ENCODE measurements around the gene PGC. TPM values are rescaled to one million over a fixed set of nuclear protein-coding genes. Genes with fewer than 3 reads are reported as not detected.
A peak's percentile ranks its signal among the peaks of the same experiment; 100 is the strongest.

PGC gene
- total and polyA plus RNA-seq, 9 of the 15 experiments (the other 6 are each of a cell fraction or from before 2014, with no cell fraction given) = 0.17 to 0.40 TPM; not detected in 7

- TF ChIP-seq ZNF311 (CRISPR knock-in tag; IDR thresholded peaks at IDR 0.05) (no peak), PHF8 (IDR thresholded peaks at IDR 0.05; ENCODE audit: borderline replicate concordance, low read length) (peak; percentile 95), RNF2 (IDR thresholded peaks at IDR 0.05) (peak; percentile 71; the same call in 1 of the 2 replicates), ZNF561 (CRISPR knock-in tag; conservative IDR thresholded peaks at IDR 0.05) (0 out of 2 replicates have a peak, but pooled peaks have one; percentile 7), HINFP (tag; conservative IDR thresholded peaks at IDR 0.05; ENCODE audit: low read depth) (no peak), ZNF507 (tag; conservative IDR thresholded peaks at IDR 0.05) (no peak), ZNF217 (CRISPR knock-in tag; IDR thresholded peaks at IDR 0.05) (no peak), RBM15 (IDR thresholded peaks at IDR 0.05; ENCODE audit: insufficient read depth, low read length) (no peak), NR3C1 (CRISPR knock-in tag; IDR thresholded peaks at IDR 0.05) (no peak), MCM3 (IDR thresholded peaks at IDR 0.05) (no peak), ZNF197 (CRISPR knock-in tag; IDR thresholded peaks at IDR 0.05; ENCODE audit: low read depth) (no peak), CHD7 (IDR thresholded peaks at IDR 0.05; ENCODE audit: low read depth, low read length) (no peak), POLR2H (tag; IDR thresholded peaks at IDR 0.05; ENCODE audit: low read depth) (peak; percentile 92), ZNF699 (CRISPR knock-in tag; IDR thresholded peaks at IDR 0.05; ENCODE audit: insufficient replicate concordance) (no peak), SAFB (IDR thresholded peaks at IDR 0.05; ENCODE audit: borderline replicate concordance, low read depth, low read length) (no peak)
Observed at GRCh38 chr6:41787219-41787917, 40.2 kb upstream of the PGC start, which contains the start of gene TOMM6 (continued).
